H1 (cell line): Measurements from ENCODE around the gene SRRM4. TPM values are rescaled to one million over a fixed set of nuclear protein-coding genes. Genes with fewer than 3 reads are reported as not detected.
A peak's percentile ranks its signal among the peaks of the same experiment; 100 is the strongest.

ENCODE experiments used
- ATF2 ChIP-seq: IDR thresholded peaks from 2 replicates; pipeline ENCODE4 v1.6.1; 2012; ENCODE audit warnings: low read length, inconsistent platforms
- CHD1 ChIP-seq: IDR thresholded peaks from 2 replicates; pipeline ENCODE4 v1.6.1; 2012; ENCODE audit warnings: low read depth, low read length, improper control_type of control experiment
- CTCF ChIP-seq, 3 experiments: IDR thresholded peaks; 1 replicate in 2 of 3; 2 replicates in 1 of 3; pipeline versions ENCODE4 v1.5.1 to v1.6.1; 2011; ENCODE audit warnings: low read length in 3 of 3, mild to moderate bottlenecking in 3 of 3, inconsistent platforms in 2 of 3, low read depth in 1 of 3, moderate library complexity in 1 of 3; ENCODE audit not compliant: insufficient read depth in 1 of 3; ENCODE audit errors: control extremely low read depth in 1 of 3
- HDAC2 ChIP-seq, 2 experiments: fragments of 300-600 bp in 1 of 2; sonication (generic) in 1 of 2; IDR thresholded peaks; 2 replicates each; pipeline ENCODE4 v1.6.1; 2011 to 2012; ENCODE audit warnings: low read depth in 2 of 2, low read length in 2 of 2, mild to moderate bottlenecking in 2 of 2, moderate library complexity in 2 of 2, borderline replicate concordance in 1 of 2, inconsistent platforms in 1 of 2
- RAD21 ChIP-seq, 2 experiments: IDR thresholded peaks in 1 of 2; conservative IDR thresholded peaks in 1 of 2; 2 replicates each; pipeline ENCODE4 v1.6.1; 2011; ENCODE audit warnings: low read depth in 2 of 2, low read length in 2 of 2, improper control_type of control experiment in 1 of 2, inconsistent platforms in 1 of 2, mild to moderate bottlenecking in 1 of 2, moderate library complexity in 1 of 2
- RBBP5 ChIP-seq: IDR thresholded peaks from 2 replicates; pipeline ENCODE4 v1.7.1; 2012; ENCODE audit warnings: low read depth, mild to moderate bottlenecking, inconsistent platforms, low read length, moderate library complexity, borderline replicate concordance
- RNF2 ChIP-seq: fragments of 200-900, 300-1000 bp; sonication (generic); IDR thresholded peaks from 2 replicates; pipeline ENCODE4 v1.7.1; 2016; ENCODE audit warnings: borderline replicate concordance, low read depth, mild to moderate bottlenecking, antibody characterized with exemption, low read length; ENCODE audit not compliant: poor library complexity, severe bottlenecking; ENCODE audit errors: missing control alignments
- RXRA ChIP-seq: IDR thresholded peaks from 2 replicates; pipeline ENCODE4 v1.6.1; 2011; ENCODE audit warnings: low read depth, mild to moderate bottlenecking, low read length, moderate library complexity; ENCODE audit not compliant: insufficient read depth
- TCF12 ChIP-seq: IDR thresholded peaks from 2 replicates; pipeline ENCODE4 v1.6.1; 2011; ENCODE audit warnings: low read depth, mild to moderate bottlenecking, low read length
- YY1 ChIP-seq: IDR thresholded peaks from 2 replicates; pipeline ENCODE4 v1.6.1; 2011; ENCODE audit warnings: low read depth, mild to moderate bottlenecking, low read length
- polyA plus RNA-seq, 7 experiments: library from polyadenylated mRNA; depleted of rRNA in 3 of 7; stranded (reverse) in 5 of 7; unstranded in 2 of 7; fragments of >200 nt in 5 of 7; fragments of 200-250 nt in 2 of 7; gene quantifications; 1 replicate in 5 of 7; 2 replicates in 1 of 7; 4 replicates in 1 of 7; pipeline versions ENCODE4 v1.2.1 to v1.2.3, GENCODE V29; 2011 to 2013; ENCODE audit warnings: missing spikeins in 2 of 7, mixed read lengths in 2 of 7
- total RNA-seq: library from RNA; stranded (reverse); fragmentation: NEBNext Ultra II Directional; extraction: Animal tissue kit (Norgen Biotek cat#: 25700); gene quantifications from 2 replicates; pipeline ENCODE4 v1.2.1, GENCODE V29; 2021

Gene SRRM4
- total and polyA plus RNA-seq, 2 of the 8 experiments (the other 6 are each of a cell fraction or from before 2014, with no cell fraction given), result 0.53 to 1.1 TPM

- TF ChIP-seq CTCF (IDR thresholded peaks at IDR 0.05; ENCODE audit: control extremely low read depth in 1 of 3, insufficient read depth in 1 of 3, low read depth in 1 of 3, low read length in 3 of 3) (no peak), RXRA (no peak), TCF12 (no peak), RAD21 (IDR thresholded peaks at IDR 0.05 in 1 of 2, conservative IDR thresholded peaks at IDR 0.05 in 1 of 2; ENCODE audit: low read depth in 2 of 2, low read length in 2 of 2) (peak in 1 of 2 experiments; percentile 26; a peak in 1 of 4 replicates), YY1 (no peak), ATF2 (no peak), CHD1 (no peak), RNF2 (no peak), HDAC2 (IDR thresholded peaks at IDR 0.05; ENCODE audit: borderline replicate concordance in 1 of 2, low read depth in 2 of 2, low read length in 2 of 2) (no peak), RBBP5 (no peak)
Observed at GRCh38 chr12:119060847-119061796, 79.8 kb downstream of the SRRM4 start (continued).
